Activated T-cell treated with anti-CD3 and anti-CD28 coated beads for 1 hour (primary cell): ENCODE measurements around the gene FBN2.

ENCODE experiments used
- DNase-seq: peaks from one replicate; pipeline ENCODE4 v3.0.0-alpha.2; 2020; ENCODE audit warnings: low read depth

Gene FBN2

DNA sequence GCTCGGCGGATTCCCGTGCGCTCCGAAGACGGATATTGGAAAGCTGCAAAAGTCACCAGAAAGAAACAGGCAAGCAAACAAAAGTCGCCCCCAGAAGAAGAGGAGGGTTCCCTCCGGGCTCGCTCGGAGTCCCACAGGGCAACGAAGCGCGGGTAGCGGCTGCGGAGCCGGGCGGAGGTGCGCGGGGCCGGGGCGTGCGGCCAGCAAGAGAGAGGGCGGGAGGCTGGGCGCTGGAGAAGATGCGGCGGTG is at the start of gene FBN2:
Gene FBN2 (minus strand): TSS at position 246 of the 250 bp plus-strand sequence. CDS start 642 bp downstream, outside the sequence.
- DNase-seq: no peak

DNA sequence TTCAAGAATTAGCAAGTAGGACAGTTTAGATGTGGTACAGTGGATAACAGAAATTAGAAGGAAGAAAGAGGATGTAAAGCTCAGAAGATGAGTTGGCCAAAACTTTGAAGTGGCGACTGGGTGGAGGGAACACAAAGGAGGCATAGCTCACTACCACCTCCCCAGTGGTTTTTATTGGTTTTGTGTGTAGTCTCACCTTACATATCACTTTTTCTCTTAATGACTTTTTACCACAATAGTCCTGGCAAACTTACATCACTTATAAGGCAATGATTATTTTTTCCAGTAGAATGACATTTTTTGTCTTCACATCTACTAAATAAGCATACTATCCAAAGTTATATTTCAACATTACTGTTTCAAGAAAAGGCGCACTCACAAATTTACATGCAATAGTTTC is 49.2 kb upstream of the FBN2 start:
- DNase-seq: no peak

DNA sequence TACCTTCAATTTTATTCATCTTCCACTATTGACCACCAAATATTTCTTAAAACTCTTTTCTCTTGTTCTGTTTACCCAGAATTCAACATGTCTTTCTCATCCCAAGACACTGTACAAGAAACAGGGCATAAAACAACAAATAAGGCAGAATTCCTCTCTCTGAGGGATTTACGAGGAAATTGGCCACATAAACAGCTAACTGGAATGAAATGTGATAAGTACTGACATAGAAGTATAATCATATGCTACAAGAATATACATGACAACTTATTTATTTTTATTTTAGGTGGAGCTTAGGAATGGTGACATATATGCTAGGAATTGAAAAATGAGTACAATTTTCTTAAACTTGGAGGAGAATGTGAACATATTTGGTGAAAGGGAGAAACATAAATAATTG is 48.8 kb upstream of the FBN2 start:
- no peak for DNase-seq

DNA sequence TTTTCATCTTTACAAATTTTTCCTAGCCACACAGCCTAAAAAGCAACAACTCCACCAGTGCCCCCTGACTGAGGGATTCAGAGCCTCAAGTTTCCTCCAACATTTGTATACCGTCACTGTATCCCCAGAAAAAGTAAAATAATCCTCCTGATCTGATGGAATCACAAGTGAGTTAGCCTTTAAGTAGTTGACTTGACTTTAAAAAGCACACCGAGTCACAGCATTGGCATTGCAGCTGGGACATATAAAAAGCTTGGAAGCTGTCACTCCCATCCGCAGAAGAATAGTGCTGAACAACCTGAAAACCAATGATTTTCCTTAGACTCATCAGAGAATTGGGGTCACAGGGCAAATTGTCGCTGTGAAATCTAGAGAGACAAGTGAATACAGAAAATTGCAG is 41.6 kb upstream of the FBN2 start:
- no peak for DNase-seq

DNA sequence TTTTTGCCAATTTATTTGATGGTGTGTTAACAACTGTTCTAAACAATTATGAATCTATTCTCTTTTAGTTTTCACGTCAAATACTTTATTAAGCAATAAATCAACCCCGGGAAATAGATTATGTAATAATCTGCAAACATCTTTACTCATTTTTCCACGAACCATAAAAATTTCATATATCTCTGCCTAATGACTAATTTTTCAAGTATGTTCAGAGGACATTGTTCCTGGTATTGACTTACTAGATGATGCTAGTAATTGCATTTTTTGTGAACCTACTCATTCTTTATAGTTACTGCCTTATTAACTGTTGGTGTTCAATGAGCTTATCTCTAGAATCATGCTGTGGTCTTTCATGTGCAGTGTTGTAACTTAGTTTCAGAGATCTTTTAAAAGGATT is 41.0 kb upstream of the FBN2 start:
- no peak for DNase-seq

DNA sequence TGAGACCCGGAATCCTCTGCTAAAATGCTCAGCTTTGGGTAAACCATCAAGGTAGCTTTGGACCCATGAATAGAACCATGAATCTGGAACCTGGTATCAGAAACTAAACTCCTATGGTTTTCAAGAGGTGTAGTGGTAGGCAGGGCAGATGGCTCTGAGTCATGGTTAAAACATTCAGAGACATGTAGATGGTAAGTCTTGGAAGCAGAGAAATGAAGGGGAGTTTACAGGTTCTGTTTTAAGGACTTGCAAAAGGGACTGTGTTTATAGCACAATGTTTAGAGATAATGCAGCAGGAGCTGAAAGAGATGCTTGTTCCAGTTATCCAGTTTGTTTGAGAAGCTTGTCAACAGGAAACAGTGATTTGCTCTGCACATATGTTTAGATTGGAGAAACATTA is 36.0 kb upstream of the FBN2 start:
- DNase-seq: no peak

DNA sequence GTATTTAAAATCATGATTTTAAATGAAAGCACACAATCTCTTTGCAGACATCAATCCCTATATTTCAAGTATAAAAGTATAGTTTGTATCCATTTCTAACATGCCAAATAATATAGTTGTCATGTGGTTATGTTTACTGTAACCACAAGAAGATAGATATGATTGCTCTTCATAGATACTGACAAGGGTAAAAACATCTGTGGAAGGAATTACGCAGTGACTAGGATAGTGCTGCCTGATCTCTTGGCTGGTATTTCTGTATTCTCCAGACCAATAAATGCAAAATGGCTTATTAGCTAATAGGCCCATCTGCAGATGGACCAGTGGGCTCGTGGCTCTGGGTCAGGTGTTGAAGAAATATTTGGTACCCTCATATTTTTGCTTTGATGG is 34.9 kb upstream of the FBN2 start:
- no peak for DNase-seq

DNA sequence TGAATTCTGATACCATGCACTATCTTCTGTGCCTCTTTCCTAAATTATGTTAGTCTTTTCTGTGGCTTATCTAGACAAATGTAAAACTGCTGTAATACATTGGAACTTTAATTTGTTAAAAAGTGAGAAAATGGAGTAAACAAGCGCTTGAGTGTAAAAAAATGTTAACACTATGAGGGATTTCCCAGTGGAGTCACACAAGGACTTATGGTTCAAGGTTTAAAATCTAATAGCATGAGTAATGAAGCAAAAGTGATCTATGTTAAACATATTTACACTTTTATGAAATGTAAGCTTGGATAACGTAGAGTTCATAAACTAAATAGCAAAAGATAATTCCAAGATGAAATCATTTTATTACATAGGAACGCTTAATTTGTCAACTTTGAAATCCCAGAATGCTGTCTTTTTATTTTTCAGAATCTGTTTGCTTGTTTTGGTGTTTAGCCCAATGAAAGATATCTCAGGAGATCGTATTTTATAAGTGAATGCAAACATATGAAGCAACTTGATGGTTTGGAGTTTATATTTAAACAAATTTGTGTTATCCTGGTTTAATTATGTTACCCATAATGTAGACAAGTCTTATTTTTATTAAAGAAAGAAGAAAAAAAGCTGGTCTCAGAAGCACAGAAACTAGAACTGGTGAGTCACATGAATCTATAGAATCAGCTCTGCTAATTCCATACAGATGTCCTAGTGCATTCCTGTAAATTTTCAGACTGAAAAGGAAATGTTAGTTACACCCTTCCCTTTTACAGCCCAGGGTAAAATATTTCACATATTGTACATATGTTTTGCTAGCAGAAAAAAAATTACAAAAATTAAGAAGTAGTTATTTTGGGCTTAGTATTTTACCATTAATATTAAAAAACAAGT is 34.2 kb upstream of the FBN2 start:
- no peak for DNase-seq

DNA sequence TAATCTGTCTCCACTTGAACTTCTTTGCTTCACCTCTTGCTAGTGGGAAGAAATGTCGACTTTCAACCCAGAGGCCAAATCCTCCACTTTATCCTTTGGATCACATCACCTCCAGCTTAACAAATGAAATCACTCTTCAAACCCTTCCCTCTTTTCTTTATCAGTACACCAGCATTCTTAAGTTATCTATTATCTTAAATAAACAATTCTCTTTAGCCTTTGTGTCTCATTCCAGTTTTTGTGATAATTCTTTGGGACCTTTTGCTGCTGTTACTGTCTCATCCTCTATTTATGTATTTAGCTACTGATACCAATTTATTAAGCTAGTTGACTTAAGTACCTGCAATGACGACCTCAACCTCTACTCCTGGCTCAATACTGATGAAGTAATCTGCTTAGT is 28.1 kb upstream of the FBN2 start:
- DNase-seq: no peak

DNA sequence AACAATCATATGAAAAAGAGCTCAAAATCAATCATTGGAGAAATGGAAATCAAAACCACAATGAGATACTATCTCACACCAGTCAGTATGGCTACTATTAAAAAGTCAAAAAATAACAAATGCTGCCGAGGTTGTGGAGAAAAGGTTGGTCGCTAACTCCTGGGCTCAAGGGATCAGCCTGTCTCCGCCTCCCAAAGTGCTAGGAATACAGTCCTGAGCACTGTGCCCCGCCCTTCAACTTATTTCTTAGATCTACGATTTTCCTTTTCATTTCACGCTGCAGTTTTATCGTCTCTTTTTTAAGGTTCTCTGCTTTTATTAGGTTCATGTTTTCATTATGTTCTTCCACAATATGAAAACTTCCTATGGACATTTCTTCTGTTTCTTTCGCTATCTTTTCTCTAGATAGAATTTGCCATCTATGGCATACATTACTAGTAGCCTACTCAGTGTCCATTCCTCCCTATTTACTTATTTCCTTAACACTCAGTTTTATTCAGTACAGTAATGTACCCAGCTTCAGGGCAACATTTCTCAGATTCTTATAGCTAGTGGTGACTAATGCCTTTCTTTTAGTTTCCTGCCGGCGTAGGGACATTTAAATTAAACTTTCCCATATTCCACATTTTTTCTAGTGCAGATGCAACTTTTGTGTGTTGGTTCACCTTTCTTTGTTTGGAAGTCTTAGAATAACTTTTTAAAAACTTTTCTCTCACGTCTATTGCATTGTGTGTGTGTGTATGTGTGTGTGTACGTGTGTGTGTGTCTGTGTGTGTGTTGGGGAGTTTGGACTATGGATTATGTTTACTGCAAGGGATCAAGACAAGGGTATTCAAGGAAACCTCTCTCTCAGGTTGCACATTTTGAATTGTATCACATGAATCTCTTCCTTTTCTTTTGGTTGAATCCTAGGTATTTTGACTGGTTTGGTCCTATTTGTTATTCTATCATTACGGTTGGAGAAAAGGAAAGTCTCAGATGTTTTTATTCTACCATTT is 21.6 kb upstream of the FBN2 start:
- no peak for DNase-seq

DNA sequence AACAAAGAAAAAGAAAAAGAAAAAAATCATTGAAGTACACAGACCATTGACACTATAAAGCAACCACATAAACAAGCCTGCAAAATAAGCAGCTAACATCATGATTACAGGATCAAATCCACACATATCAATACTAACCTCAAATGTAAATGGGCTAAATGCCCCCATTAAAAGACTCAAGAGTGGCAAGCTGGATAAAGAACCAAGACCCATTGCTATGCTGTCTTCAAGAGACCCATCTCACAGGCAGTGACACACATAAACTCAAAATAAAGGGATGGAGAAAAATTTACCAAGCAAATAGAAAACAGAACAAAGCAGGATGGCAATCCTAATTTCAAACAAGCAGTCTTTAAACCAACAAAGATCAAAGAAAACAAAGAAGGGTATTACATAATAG is 15.7 kb upstream of the FBN2 start:
- no peak for DNase-seq

DNA sequence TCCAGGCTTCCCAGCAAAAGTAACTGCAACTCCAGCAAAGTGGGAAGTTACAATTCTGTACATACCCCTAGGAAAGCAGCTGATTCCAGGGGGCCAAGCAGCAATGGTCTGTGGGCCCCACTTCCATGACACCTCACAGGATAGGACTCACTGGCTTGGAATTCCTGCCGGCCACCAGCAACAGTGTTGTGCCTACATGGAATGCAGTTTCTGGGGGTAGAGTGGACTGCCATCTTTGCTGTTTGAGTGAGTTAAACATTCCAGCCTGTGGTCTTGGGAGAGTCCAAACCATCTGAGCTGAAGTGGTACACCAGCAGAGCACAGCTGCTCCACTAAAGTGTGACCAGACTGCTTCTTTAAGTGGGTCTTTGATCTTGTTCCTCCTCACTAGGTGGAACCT is 13.4 kb upstream of the FBN2 start:
- DNase-seq: no peak

DNA sequence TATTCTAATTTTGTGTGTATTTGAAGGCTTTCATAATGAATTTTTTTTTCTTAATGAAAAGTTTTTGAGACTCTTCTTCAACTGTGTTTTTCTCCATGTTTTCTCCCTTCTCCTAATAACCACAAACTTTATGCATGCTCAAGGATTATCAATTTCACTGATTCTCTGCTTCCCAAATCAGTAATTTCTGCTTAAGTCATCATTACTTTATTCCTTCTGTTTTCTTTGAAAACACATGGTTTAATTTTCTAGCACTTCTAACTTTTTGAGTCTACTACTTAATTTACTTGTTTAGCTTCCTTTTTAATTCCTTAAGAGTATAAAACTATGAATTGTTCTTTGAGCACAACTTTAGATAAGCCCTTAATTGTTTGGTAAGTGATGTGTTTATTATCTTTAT is 11.5 kb upstream of the FBN2 start:
- no peak for DNase-seq

DNA sequence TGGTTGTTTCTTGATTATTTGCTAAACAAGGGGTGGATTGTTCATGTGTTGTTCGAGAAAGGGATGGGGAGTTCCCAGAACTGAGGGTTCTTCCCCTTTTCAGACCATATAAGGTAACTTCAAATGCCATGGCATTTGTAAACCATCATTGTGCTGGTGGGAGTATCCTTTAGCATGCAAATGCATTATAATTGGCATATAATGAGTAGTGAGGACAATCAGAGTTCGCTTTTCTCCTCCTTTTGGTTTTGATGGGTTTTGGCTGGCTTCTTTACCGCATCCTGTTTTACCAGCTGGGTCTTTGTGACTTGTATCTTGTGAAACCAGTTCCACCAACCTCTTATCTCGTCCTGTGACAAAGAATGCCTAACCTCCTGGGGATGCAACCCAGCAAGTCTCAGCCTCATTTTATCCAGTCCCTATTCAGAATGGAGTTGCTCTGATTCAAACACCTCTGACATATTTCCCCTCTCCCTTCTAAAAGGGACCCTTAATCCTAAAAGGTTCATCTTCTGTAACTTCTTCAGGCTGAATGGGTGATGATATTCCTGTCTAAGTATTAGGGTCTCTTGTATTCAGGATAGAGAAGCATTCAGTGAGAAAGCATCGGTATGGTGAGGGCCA is 8.7 kb upstream of the FBN2 start:
- DNase-seq: no peak

DNA sequence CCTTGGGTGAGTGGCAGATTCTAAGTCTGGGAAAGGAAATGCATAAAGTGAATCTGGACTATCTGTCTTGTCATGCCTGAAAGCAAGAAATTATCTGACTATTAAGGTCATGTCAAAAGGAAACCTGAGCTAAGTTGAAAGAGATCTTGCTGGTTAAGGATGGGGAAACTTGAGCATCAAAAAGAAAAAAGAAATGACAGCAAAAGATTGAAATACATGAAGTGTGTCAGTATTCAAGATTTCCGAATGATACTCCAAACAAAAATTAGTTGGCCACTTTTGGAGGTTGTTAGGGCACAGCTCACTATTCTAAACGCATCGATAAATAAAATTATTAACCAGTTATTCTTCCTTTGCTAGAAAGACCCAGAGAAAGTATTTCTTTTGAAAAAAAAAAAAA is 3.3 kb upstream of the FBN2 start:
- no peak for DNase-seq

DNA sequence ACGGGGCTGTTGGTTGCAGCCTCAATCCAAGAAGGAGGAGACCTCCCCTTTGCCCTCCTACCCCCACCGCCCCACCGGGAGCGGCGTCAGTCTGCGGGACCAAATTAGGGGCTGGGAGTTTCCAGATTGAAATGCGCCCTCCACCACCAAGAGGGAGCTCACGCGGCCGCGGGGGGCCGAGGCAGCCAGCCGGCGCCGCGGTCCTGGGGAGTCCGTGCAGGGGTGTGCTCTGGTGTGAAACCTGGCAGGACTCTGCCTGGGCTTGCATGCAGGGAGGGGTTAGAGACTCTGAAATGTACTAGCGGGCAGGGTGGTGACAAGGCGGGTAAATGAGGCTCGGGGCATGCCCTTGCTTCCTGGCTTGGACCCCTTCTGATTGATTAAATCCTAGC is 989 bp upstream of the FBN2 start:
- no peak for DNase-seq

DNA sequence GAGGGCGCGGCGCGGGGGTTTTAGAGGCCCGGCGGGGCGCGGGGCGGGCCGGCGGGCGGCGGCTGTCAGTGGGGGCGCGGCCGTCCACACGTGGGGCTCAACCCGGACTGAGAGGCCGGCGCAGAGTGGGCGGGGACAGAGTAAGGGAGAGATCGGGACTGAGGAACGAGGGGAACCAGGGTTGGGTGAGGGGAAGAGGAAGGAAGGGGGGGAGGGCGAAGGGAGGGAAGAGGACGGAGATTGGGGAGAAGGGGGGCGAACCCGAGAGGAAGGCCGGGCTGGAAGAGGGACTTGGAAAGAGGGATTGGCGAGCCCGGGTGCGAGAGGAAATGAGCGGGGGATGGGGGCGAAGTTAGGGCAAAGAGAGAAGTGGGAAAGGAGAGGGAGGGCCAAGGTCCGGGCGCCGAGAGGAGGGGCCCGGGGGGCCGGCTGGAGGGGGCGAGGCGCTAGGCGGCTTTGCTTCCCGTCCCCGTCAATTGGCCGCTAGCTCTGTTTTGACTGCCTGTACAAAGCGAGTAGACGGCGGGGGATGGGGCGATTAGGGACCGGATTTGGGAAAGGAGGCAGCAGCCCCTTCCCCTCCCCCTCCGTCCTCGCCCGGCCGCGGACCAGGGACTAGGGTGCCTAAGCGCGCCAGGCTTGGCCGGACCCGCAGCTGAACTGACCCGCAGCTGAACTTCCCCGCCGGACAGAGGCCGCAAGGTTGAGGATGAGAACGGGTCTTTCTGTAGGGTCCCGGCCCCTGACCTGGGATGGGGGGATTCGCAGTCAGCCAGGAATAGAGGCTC is 399 bp upstream of the FBN2 start:
- no peak for DNase-seq

DNA sequence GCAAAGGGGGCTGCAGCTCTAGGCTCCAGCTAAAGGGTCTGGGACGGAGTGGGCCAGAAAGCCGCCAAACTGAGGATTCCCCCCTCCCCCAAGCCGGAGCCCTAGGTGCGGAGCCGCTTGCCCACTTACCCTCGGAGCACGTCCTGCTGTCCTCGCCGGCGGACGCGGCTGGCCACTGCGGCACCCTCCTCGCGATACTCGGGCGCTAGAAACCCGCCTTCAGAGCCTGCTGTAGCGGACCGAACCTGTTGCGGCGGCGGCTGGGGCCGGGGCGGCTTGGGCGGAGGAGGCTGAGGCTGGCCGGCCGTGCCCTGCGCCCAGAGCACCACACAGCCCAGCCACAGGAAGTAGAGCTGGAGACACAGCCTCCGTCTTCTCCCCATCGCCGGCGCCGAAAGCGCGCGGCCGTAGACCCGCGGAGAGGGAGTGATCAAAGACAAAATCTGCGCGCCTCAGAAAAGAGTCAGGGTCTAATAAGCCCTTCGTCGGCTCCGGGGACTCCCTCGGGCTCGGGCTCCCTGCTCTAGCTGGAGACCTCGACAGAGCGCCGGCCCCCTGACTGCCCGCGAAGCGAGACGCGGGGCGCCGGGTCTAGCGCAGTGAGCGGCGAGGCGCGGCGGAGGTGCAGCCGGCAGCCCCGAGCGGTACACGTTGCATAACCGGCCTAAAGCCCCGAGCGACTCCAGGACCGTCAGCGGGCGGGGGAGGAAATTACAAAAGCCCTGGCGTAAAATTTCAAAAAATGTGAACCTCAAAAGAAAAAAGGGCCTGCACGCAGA is 635 bp downstream of the FBN2 start:
- DNase-seq: no peak

DNA sequence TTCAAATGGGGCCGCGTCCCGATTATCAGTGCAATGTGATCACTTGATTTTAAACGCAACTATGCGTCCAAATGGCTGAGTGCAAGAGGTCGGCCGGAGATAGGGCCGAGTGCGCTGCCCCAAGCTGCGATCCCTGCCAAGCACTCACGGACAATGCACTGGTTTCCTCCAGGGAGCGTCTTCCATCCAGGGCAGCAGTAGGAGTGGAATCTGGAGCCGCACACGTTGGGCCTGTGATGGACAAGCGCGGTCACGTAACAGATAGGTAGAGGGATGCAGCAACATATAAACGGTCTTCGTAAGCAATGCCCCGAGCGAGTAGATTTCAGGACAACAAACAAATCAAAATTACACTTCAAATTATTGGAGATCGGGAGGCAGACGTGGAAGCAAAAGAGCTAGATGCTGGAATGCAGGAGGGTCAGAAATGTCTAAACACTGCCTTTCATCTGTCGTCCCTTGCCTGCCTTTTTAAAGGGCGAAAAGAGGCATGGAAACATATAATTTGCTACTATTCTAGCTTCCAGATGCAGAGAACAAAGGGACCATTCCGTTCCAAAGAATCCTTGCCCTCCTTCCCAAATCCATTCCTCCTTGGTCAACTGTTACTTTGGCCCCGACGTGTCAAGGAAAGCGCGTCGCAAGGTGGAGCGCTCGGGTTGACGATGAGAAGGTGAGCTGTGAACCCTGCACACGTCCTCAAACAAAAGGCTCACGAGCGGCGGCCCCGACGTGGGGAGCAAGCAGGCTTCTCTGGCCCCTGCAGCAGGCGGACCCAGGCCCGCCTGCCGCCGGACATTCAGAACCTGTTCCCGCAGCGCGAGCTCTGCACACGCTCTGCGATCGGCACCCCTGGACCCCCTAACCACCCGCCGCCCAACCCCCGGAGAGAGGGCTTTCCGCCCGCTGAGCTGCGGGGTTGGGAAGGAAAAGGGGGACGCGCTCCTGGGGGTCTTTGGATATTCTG is 1.5 kb downstream of the FBN2 start:
- DNase-seq: no peak

DNA sequence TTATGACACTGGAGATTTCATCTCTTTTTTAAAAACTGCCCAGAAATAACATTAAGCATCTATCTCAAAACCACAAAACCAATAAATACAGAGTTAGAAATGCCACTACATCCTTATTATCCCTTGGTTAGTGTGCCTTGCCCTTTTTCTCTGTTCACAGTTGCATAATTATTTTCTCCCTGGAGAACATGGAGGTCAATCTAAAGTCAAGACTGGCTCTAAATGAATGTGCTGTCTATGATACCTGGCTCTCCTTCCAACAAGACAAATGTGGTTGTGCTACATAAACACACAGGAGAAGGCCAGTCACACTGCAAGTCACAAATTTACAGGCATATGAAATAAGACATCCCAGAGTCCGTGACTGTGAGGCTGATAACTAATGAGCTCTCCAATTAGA is 2.8 kb downstream of the FBN2 start:
- no peak for DNase-seq
